ENCODE data around the gene GIMD1. TPM values are rescaled to one million over a fixed set of nuclear protein-coding genes. Genes with fewer than 3 reads are reported as not detected.

The GIMD1 gene
- total RNA-seq, 1 donor, result not detected

- H3K4me3 ChIP-seq (ENCODE audit: low read depth, low read length), result no peak overlapping the region
- no peak for DNase-seq (ENCODE audit: low read depth)
- no peak for TF ChIP-seq CTCF (IDR thresholded peaks at IDR 0.05; ENCODE audit: insufficient read depth, low read length)
These were observed 17.3 kb upstream of the GIMD1 start for GRCh38 chr4:106385853-106386393.

DNA sequence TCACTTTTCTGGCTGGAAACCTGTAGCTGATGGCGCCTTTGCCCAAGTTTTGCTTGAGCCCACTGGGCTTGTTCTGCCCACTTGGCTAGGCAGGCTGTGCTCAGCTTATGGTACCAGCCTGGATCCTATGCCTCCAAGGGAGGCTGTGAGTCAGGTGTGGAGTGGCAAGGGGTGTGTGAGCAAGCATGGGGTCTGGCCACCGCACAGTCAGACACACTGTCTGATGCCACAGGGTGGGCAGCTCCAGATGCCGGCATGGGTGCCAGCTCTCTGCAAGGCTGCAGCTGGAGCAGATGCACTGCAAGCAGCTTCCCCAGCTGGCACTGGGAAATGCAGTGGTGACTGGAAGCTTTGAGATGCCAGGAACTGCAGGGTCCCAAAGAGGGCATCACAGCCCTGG, 16.3 kb upstream of the GIMD1 start:
- no peak for TF ChIP-seq CTCF (IDR thresholded peaks at IDR 0.05; ENCODE audit: insufficient read depth, low read length)
- no peak for DNase-seq (ENCODE audit: low read depth)
- no peak overlapping the region for H3K4me3 ChIP-seq (ENCODE audit: low read depth, low read length)

DNA sequence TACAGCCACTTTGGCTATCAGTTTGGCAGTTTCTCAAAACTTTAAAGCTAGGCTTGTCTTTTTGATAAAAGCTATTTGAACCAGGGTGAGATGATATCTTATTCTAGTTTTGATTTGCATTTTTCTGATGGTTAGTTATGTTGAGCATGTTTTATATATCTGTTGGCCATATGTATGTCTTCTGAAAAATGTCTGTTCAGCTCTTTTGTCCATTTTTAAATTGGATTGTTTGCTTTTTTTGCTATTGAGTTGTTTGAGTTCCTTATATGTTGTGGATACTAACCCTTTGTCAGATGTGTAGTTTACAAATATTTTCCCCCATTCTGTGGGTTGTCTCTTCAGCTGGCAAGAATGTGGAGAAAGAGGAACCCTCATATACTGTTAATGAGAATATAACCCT, 11.6 kb upstream of the GIMD1 start:
- no peak for DNase-seq (ENCODE audit: low read depth)
- TF ChIP-seq CTCF (IDR thresholded peaks at IDR 0.05; ENCODE audit: insufficient read depth, low read length), result no peak
- no peak overlapping the region for H3K4me3 ChIP-seq (ENCODE audit: low read depth, low read length)

- DNase-seq (ENCODE audit: low read depth), result no peak
- TF ChIP-seq CTCF (IDR thresholded peaks at IDR 0.05; ENCODE audit: insufficient read depth, low read length), result no peak
- H3K4me3 ChIP-seq (ENCODE audit: low read depth, low read length), result no peak overlapping the region
These were observed 4.4 kb upstream of the GIMD1 start for GRCh38 chr4:106373026-106373425.

DNA sequence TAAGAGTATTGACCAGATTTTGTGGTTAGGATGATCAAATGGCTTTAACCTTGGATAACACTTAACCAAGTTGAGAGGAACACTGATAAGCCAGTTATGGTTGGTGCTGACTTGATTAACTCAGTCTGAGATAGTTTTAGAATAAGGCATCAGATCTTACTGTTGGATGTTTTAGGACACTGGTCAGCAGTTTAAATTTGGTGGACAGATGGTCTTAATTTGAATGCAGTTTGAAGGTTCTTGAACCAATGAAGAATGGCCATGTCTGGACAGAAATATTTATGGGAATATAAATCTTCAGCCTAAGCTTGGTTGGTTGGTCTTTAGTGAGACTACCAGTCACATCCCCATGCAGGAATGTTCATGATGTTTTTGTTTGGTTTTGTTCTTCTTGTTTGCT, 2.6 kb upstream of the GIMD1 start:
- no peak for DNase-seq (ENCODE audit: low read depth)
- no peak for TF ChIP-seq CTCF (IDR thresholded peaks at IDR 0.05; ENCODE audit: insufficient read depth, low read length)
- H3K4me3 ChIP-seq (ENCODE audit: low read depth, low read length), result no peak overlapping the region

GRCh38 chr4:106370214-106370613, 1.6 kb upstream of the GIMD1 start:
- no peak for DNase-seq (ENCODE audit: low read depth)
- H3K4me3 ChIP-seq (ENCODE audit: low read depth, low read length), result no peak overlapping the region
- TF ChIP-seq CTCF (IDR thresholded peaks at IDR 0.05; ENCODE audit: insufficient read depth, low read length), result no peak

- H3K4me3 ChIP-seq (ENCODE audit: low read depth, low read length), result no peak overlapping the region
- peak; percentile 79 for TF ChIP-seq CTCF (IDR thresholded peaks at IDR 0.05; ENCODE audit: insufficient read depth, low read length)
- peak; percentile 92 for DNase-seq (ENCODE audit: low read depth)
These were observed 980 bp upstream of the GIMD1 start for GRCh38 chr4:106369456-106370060.

Measured in fibroblast of the aortic adventitia (primary cell).